ENCODE measurements around the gene TRIM2. TPM values are rescaled to one million over a fixed set of nuclear protein-coding genes. Genes with fewer than 3 reads are reported as not detected.
A peak's percentile ranks its signal among the peaks of the same experiment; 100 is the strongest.

Gene TRIM2
- total and polyA plus RNA-seq, 2 experiments from 2014 or later: 22.0 to 61.5 TPM

- Mint-ChIP-seq H3K27me3 (ENCODE audit: insufficient read depth, low read depth, poor library complexity) (peaks cover 7% of the 10 kb centered on the region), H3K9me3 (no peaks in the 10 kb centered on the region), H3K27ac (peak overlapping the region; percentile 42), H3K4me3 (no peak overlapping the region), H3K4me1 (peaks cover 25% of the 10 kb centered on the region), H3K36me3 (ENCODE audit: low read depth) (peaks cover 3% of the 10 kb centered on the region; the same call in 2 of the 3 replicates)
- H3K79me2 ChIP-seq (replicated peaks; ENCODE audit: insufficient read depth): peaks cover 16% of the 10 kb centered on the region
- peaks cover 24% of the 10 kb centered on the region for H3K4me1 ChIP-seq (ENCODE audit: insufficient read depth)
- H3K27ac ChIP-seq (ENCODE audit: low read depth): peak overlapping the region; percentile 55; the same call in 1 of the 2 replicates
- no peak overlapping the region for H3K4me2 ChIP-seq
- no peak overlapping the region for H3K4me3 ChIP-seq
- ATAC-seq (peak; percentile 49), DNase-seq (ENCODE audit: low spot score) (peak; percentile 16)
- no peaks in the 10 kb centered on the region for H3K9me2 ChIP-seq (ENCODE audit: insufficient read depth)
- no peak for TF ChIP-seq NANOG (IDR thresholded peaks at IDR 0.05; ENCODE audit: borderline replicate concordance)
- TF ChIP-seq STAT1 (IDR thresholded peaks at IDR 0.05; ENCODE audit: unreplicated experiment): no peak
- no peak for TF ChIP-seq EZH2phosphoT487 (IDR thresholded peaks at IDR 0.05; ENCODE audit: unreplicated experiment)
- TF ChIP-seq ZNF114 (CRISPR knock-in tag; IDR thresholded peaks at IDR 0.05): no peak
- TF ChIP-seq CREB1 (CRISPR knock-in tag; IDR thresholded peaks at IDR 0.05; ENCODE audit: low read depth): no peak
- TF ChIP-seq POLR2AphosphoS5 (IDR thresholded peaks at IDR 0.05; ENCODE audit: low read depth): no peak
- TF ChIP-seq JUNB (IDR thresholded peaks at IDR 0.05; ENCODE audit: unreplicated experiment): no peak
- TF ChIP-seq CTCF (conservative IDR thresholded peaks at IDR 0.05; ENCODE audit: low read depth in 2 of 2): no peak
- no peaks in the 10 kb centered on the region for H3K27me3 ChIP-seq (ENCODE audit: insufficient read depth)
- peaks cover 3% of the 10 kb centered on the region; the same call in 1 of the 2 replicates for H3F3A ChIP-seq (replicated peaks; ENCODE audit: low read depth)
- H3K36me3 ChIP-seq (ENCODE audit: insufficient read depth): no peaks in the 10 kb centered on the region
- no peak overlapping the region for H2AFZ ChIP-seq
- H4K20me1 ChIP-seq (replicated peaks; ENCODE audit: insufficient read depth): no peaks in the 10 kb centered on the region; the same call in 1 of the 2 replicates
These were observed 37.1 kb downstream of the TRIM2 start for GRCh38 chr4:153241295-153241694.

- Histone ChIP-seq H4K20me1 (replicated peaks; ENCODE audit: insufficient read depth) (no peaks in the 10 kb centered on the region; the same call in 1 of the 2 replicates), H3K4me3 (no peak overlapping the region), H3F3A (replicated peaks; ENCODE audit: low read depth) (peaks cover 3% of the 10 kb centered on the region; the same call in 1 of the 2 replicates), H3K27ac (ENCODE audit: low read depth) (0 out of 2 replicates have a peak overlapping the region, but pooled peaks have one; percentile 23), H2AFZ (no peak overlapping the region), H3K27me3 (ENCODE audit: insufficient read depth) (no peaks in the 10 kb centered on the region), H3K36me3 (ENCODE audit: insufficient read depth) (no peaks in the 10 kb centered on the region), H3K9me2 (ENCODE audit: insufficient read depth) (no peaks in the 10 kb centered on the region), H3K79me2 (replicated peaks; ENCODE audit: insufficient read depth) (peaks cover 8% of the 10 kb centered on the region; the same call in 1 of the 2 replicates), H3K4me2 (peak overlapping the region; percentile 58; the same call in 1 of the 2 replicates), H3K4me1 (ENCODE audit: insufficient read depth) (peaks cover 24% of the 10 kb centered on the region)
- Mint-ChIP-seq H3K9me3 (no peaks in the 10 kb centered on the region), H3K4me3 (no peak overlapping the region), H3K4me1 (peaks cover 28% of the 10 kb centered on the region), H3K27ac (0 out of 2 replicates have a peak overlapping the region, but pooled peaks have one; percentile 51), H3K36me3 (ENCODE audit: low read depth) (peaks cover 3% of the 10 kb centered on the region; the same call in 2 of the 3 replicates), H3K27me3 (ENCODE audit: insufficient read depth, low read depth, poor library complexity) (peaks cover 7% of the 10 kb centered on the region)
- DNase-seq (ENCODE audit: low spot score) (peak; percentile 42), ATAC-seq (peak; percentile 67)
- no peak for TF ChIP-seq POLR2AphosphoS5 (IDR thresholded peaks at IDR 0.05; ENCODE audit: low read depth)
- no peak for TF ChIP-seq CREB1 (CRISPR knock-in tag; IDR thresholded peaks at IDR 0.05; ENCODE audit: low read depth)
- TF ChIP-seq ZNF462 (CRISPR knock-in tag; IDR thresholded peaks at IDR 0.05): no peak
- TF ChIP-seq ZNF331 (CRISPR knock-in tag; IDR thresholded peaks at IDR 0.05; ENCODE audit: low read depth): no peak
- TF ChIP-seq STAT1 (IDR thresholded peaks at IDR 0.05; ENCODE audit: unreplicated experiment): no peak
- no peak for TF ChIP-seq EZH2phosphoT487 (IDR thresholded peaks at IDR 0.05; ENCODE audit: unreplicated experiment)
- TF ChIP-seq ZNF114 (CRISPR knock-in tag; IDR thresholded peaks at IDR 0.05): no peak
These were observed 38.0 kb downstream of the TRIM2 start for GRCh38 chr4:153241970-153242838.
